Activated CD4-positive, alpha-beta memory T cell treated with anti-CD3 and anti-CD28 coated beads for 36 hours (primary cell): ENCODE data around the gene ITGA11. TPM values are rescaled to one million over a fixed set of nuclear protein-coding genes. Genes with fewer than 3 reads are reported as not detected.

Experiments
- CTCF ChIA-PET: fragments of 350-600 bp; sonication (Branson Sonifier 250); formaldehyde crosslinking; loops from one replicate; lab custom pipeline; 2021; ENCODE audit warnings: antibody characterized with exemption, inconsistent platforms; lab: Charles Lee
- POLR2A ChIA-PET: fragments of 350-600 bp; sonication (Branson Sonifier 250); formaldehyde crosslinking; loops from one replicate; lab custom pipeline; 2021; ENCODE audit warnings: antibody characterized with exemption; lab: Charles Lee
- DNase-seq: peaks from one replicate; pipeline ENCODE4 v3.0.0-alpha.2; 2020
- H3K27ac Mint-ChIP-seq: one replicate; pipeline ENCODE4 v1.8.0; 2021; ENCODE audit warnings: mixed read lengths
- H3K27me3 Mint-ChIP-seq: one replicate; pipeline ENCODE4 v1.8.0; 2021; ENCODE audit warnings: mixed read lengths
- H3K36me3 Mint-ChIP-seq: one replicate; pipeline ENCODE4 v1.8.0; 2021; ENCODE audit warnings: mixed read lengths
- H3K4me1 Mint-ChIP-seq: one replicate; pipeline ENCODE4 v1.8.0; 2021; ENCODE audit warnings: low read depth, mixed read lengths
- H3K4me3 Mint-ChIP-seq: one replicate; pipeline ENCODE4 v1.8.0; 2021; ENCODE audit warnings: mild to moderate bottlenecking, mixed read lengths
- H3K9me3 Mint-ChIP-seq: one replicate; pipeline ENCODE4 v1.8.0; 2021; ENCODE audit warnings: mixed read lengths
- intact Hi-C: fragments of 100-400 bp; cut with micrococcal nuclease; formaldehyde crosslinking; loops from one replicate; pipeline ENCODE4 v1.15.1; 2023
- total RNA-seq, 2 experiments: library from RNA; stranded (reverse); gene quantifications; one replicate each; pipeline ENCODE4 v1.2.3, GENCODE V29; 2021

Gene ITGA11
- total RNA-seq, 2 experiments from 2014 or later: 0.56 to 0.59 TPM

- ChIA-PET POLR2A (no interaction called here), CTCF (no interaction called here)
- H3K27me3 Mint-ChIP-seq: no peaks in the 10 kb centered on the region
These were observed 84.6 kb downstream of the ITGA11 start for GRCh38 chr15:68347392-68347791.

GRCh38 chr15:68346979-68347378 is 85.0 kb downstream of the ITGA11 start:
- Mint-ChIP-seq H3K4me1 (no peaks in the 10 kb centered on the region), H3K36me3 (no peaks in the 10 kb centered on the region), H3K27me3 (no peaks in the 10 kb centered on the region), H3K4me3 (no peak overlapping the region), H3K9me3 (no peaks in the 10 kb centered on the region), H3K27ac (no peak overlapping the region)
- ChIA-PET POLR2A (no interaction called here), CTCF (no interaction called here)
- intact Hi-C loops: no loop called here
- no peak for DNase-seq

More at GRCh38 chr15:68347392-68347791, 84.6 kb downstream of the ITGA11 start:
- DNase-seq: no peak
- intact Hi-C loops: no loop called here
- no peaks in the 10 kb centered on the region for H3K36me3 Mint-ChIP-seq
- H3K9me3 Mint-ChIP-seq: no peaks in the 10 kb centered on the region
- H3K4me3 Mint-ChIP-seq: no peak overlapping the region
- H3K4me1 Mint-ChIP-seq: peaks cover 2% of the 10 kb centered on the region
- H3K27ac Mint-ChIP-seq: no peak overlapping the region

GRCh38 chr15:68345481-68345880 is 86.5 kb downstream of the ITGA11 start:
- ChIA-PET POLR2A (no interaction called here), CTCF (no interaction called here)
- Mint-ChIP-seq H3K27me3 (no peaks in the 10 kb centered on the region), H3K27ac (no peak overlapping the region), H3K36me3 (no peaks in the 10 kb centered on the region), H3K9me3 (no peaks in the 10 kb centered on the region), H3K4me1 (no peaks in the 10 kb centered on the region), H3K4me3 (no peak overlapping the region)
- no peak for DNase-seq
- intact Hi-C loops: no loop called here

GRCh38 chr15:68344600-68344999 is 87.4 kb downstream of the ITGA11 start:
- ChIA-PET POLR2A (no interaction called here), CTCF (no interaction called here)
- H3K27ac Mint-ChIP-seq: no peak overlapping the region
- H3K4me1 Mint-ChIP-seq: no peaks in the 10 kb centered on the region
- H3K4me3 Mint-ChIP-seq: no peak overlapping the region
- no peaks in the 10 kb centered on the region for H3K27me3 Mint-ChIP-seq
- no peaks in the 10 kb centered on the region for H3K9me3 Mint-ChIP-seq
- no peak for DNase-seq
- no peaks in the 10 kb centered on the region for H3K36me3 Mint-ChIP-seq
- intact Hi-C loops: no loop called here

- Mint-ChIP-seq H3K9me3 (no peaks in the 10 kb centered on the region), H3K27ac (no peak overlapping the region), H3K4me3 (no peak overlapping the region), H3K27me3 (no peaks in the 10 kb centered on the region), H3K4me1 (no peaks in the 10 kb centered on the region), H3K36me3 (no peaks in the 10 kb centered on the region)
- DNase-seq: no peak
- intact Hi-C loops: no loop called here
- CTCF ChIA-PET: no interaction called here
- POLR2A ChIA-PET: no interaction called here
These were observed 88.3 kb downstream of the ITGA11 start for GRCh38 chr15:68343579-68344225.

- Mint-ChIP-seq H3K9me3 (no peaks in the 10 kb centered on the region), H3K27me3 (no peaks in the 10 kb centered on the region), H3K27ac (no peak overlapping the region), H3K36me3 (no peaks in the 10 kb centered on the region), H3K4me3 (no peak overlapping the region), H3K4me1 (no peaks in the 10 kb centered on the region)
- POLR2A ChIA-PET: no interaction called here
- no peak for DNase-seq
- CTCF ChIA-PET: interaction anchor here (1.1 kb wide), 1 partner anchor 35 kb away, joined by 3 read pairs; no protein-coding TSS in a partner anchor
- intact Hi-C loops: no loop called here
These were observed 89.9 kb downstream of the ITGA11 start for GRCh38 chr15:68341760-68342725.

GRCh38 chr15:68340726-68341671 is 91.0 kb downstream of the ITGA11 start:
- intact Hi-C loops: no loop called here
- H3K27ac Mint-ChIP-seq: no peak overlapping the region
- no peak overlapping the region for H3K4me3 Mint-ChIP-seq
- H3K4me1 Mint-ChIP-seq: no peaks in the 10 kb centered on the region
- DNase-seq: no peak
- H3K9me3 Mint-ChIP-seq: no peaks in the 10 kb centered on the region
- no peaks in the 10 kb centered on the region for H3K36me3 Mint-ChIP-seq
- ChIA-PET POLR2A (no interaction called here), CTCF (no interaction called here)
- no peaks in the 10 kb centered on the region for H3K27me3 Mint-ChIP-seq

GRCh38 chr15:68339481-68339880 is 92.5 kb downstream of the ITGA11 start:
- Mint-ChIP-seq H3K27ac (no peak overlapping the region), H3K4me1 (no peaks in the 10 kb centered on the region), H3K27me3 (no peaks in the 10 kb centered on the region), H3K9me3 (no peaks in the 10 kb centered on the region), H3K36me3 (no peaks in the 10 kb centered on the region), H3K4me3 (no peak overlapping the region)
- no peak for DNase-seq
- ChIA-PET POLR2A (no interaction called here), CTCF (no interaction called here)
- intact Hi-C loops: no loop called here

GRCh38 chr15:68337826-68338225 is 94.1 kb downstream of the ITGA11 start:
- H3K27ac Mint-ChIP-seq: no peak overlapping the region
- no peaks in the 10 kb centered on the region for H3K9me3 Mint-ChIP-seq
- no peaks in the 10 kb centered on the region for H3K4me1 Mint-ChIP-seq
- CTCF ChIA-PET: no interaction called here
- H3K27me3 Mint-ChIP-seq: no peaks in the 10 kb centered on the region
- H3K36me3 Mint-ChIP-seq: no peaks in the 10 kb centered on the region
- intact Hi-C loops: no loop called here
- no peak overlapping the region for H3K4me3 Mint-ChIP-seq
- no peak for DNase-seq
- POLR2A ChIA-PET: no interaction called here

GRCh38 chr15:68336516-68336915 is 95.4 kb downstream of the ITGA11 start:
- CTCF ChIA-PET: no interaction called here

GRCh38 chr15:68335655-68336054 is 96.3 kb downstream of the ITGA11 start:
- ChIA-PET CTCF (no interaction called here), POLR2A (no interaction called here)
- H3K4me1 Mint-ChIP-seq: no peaks in the 10 kb centered on the region
- DNase-seq: no peak
- no peaks in the 10 kb centered on the region for H3K36me3 Mint-ChIP-seq
- no peaks in the 10 kb centered on the region for H3K27me3 Mint-ChIP-seq
- no peaks in the 10 kb centered on the region for H3K9me3 Mint-ChIP-seq
- intact Hi-C loops: no loop called here
- no peak overlapping the region for H3K27ac Mint-ChIP-seq
- no peak overlapping the region for H3K4me3 Mint-ChIP-seq

More at GRCh38 chr15:68336516-68336915, 95.4 kb downstream of the ITGA11 start:
- no peaks in the 10 kb centered on the region for H3K4me1 Mint-ChIP-seq
- H3K27me3 Mint-ChIP-seq: no peaks in the 10 kb centered on the region
- POLR2A ChIA-PET: no interaction called here
- intact Hi-C loops: no loop called here
- H3K9me3 Mint-ChIP-seq: no peaks in the 10 kb centered on the region
- H3K36me3 Mint-ChIP-seq: no peaks in the 10 kb centered on the region
- H3K27ac Mint-ChIP-seq: no peak overlapping the region
- DNase-seq: no peak
- no peak overlapping the region for H3K4me3 Mint-ChIP-seq

- H3K27me3 Mint-ChIP-seq: no peaks in the 10 kb centered on the region
- H3K36me3 Mint-ChIP-seq: no peaks in the 10 kb centered on the region
- no peak overlapping the region for H3K27ac Mint-ChIP-seq
- CTCF ChIA-PET: no interaction called here
- no peak for DNase-seq
- no peaks in the 10 kb centered on the region for H3K4me1 Mint-ChIP-seq
- no peaks in the 10 kb centered on the region for H3K9me3 Mint-ChIP-seq
- POLR2A ChIA-PET: no interaction called here
- no peak overlapping the region for H3K4me3 Mint-ChIP-seq
- intact Hi-C loops: no loop called here
These were observed 96.7 kb downstream of the ITGA11 start for GRCh38 chr15:68335251-68335650.
